ENCODE data around the gene TP53TG5. TPM values are rescaled to one million over a fixed set of nuclear protein-coding genes. Genes with fewer than 3 reads are reported as not detected.

The TP53TG5 gene
- total and polyA plus RNA-seq, 10 of the 15 experiments (the other 5 are each of a cell fraction or from before 2014, with no cell fraction given), result 0.24 TPM; not detected in 9

DNA sequence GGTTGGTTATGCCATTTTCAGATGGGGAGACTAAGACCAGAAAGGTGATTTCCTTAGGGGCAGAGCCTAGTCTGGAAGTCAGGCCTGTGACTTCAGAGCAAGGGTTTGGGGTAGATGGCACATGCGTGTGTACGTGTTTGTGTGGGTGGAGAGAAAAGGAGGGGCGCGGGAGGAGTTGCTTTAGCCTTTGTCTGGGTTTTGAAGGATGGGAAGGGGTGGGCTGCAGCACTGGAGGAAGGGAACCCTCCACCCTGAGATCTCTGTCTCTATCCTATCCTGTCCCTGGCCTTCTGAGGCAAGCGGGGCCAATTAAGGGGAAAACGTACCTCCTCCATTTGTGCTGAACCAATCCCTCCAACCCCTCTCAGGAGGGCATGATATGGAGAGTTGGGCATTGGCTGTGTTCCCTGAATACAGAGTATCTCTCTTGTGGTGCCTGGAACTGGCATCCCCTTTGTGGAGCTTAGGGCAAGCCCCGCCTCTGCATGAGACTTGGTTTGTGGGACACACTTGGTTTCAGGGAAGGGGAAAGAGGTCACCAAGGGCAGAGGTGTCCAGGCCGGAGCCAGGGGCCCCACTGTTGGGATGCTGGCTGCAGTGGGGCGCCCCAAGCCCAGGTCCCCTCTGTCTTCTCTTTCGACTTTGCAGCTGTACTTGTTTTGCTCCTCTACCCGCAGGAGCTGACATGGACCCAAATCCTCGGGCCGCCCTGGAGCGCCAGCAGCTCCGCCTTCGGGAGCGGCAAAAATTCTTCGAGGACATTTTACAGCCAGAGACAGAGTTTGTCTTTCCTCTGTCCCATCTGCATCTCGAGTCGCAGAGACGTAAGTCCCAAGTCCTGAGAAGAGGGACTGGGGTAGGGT, 29.9 kb upstream of the TP53TG5 start, which contains the start of gene DBNDD2 (continued):
- TF ChIP-seq, protein P1, sequence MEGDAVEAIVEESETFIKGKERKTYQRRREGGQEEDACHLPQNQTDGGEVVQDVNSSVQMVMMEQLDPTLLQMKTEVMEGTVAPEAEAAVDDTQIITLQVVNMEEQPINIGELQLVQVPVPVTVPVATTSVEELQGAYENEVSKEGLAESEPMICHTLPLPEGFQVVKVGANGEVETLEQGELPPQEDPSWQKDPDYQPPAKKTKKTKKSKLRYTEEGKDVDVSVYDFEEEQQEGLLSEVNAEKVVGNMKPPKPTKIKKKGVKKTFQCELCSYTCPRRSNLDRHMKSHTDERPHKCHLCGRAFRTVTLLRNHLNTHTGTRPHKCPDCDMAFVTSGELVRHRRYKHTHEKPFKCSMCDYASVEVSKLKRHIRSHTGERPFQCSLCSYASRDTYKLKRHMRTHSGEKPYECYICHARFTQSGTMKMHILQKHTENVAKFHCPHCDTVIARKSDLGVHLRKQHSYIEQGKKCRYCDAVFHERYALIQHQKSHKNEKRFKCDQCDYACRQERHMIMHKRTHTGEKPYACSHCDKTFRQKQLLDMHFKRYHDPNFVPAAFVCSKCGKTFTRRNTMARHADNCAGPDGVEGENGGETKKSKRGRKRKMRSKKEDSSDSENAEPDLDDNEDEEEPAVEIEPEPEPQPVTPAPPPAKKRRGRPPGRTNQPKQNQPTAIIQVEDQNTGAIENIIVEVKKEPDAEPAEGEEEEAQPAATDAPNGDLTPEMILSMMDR (IDR thresholded peaks at IDR 0.05 in 2 of 3, conservative IDR thresholded peaks at IDR 0.05 in 1 of 3; ENCODE audit: control insufficient read depth in 2 of 3, extremely low read depth in 1 of 3, insufficient read depth in 1 of 3, low read depth in 3 of 3, low read length in 3 of 3), result no peak
- TF ChIP-seq RBBP5 (conservative IDR thresholded peaks at IDR 0.05) (no peak), EGR1 (IDR thresholded peaks at IDR 0.05; ENCODE audit: borderline replicate concordance in 1 of 2, low read depth in 2 of 2, low read length in 2 of 2) (no peak), ZNF217 (IDR thresholded peaks at IDR 0.05) (no peak), ZNF274 (IDR thresholded peaks at IDR 0.05; ENCODE audit: insufficient read depth, insufficient read length) (no peak), RAD21 (IDR thresholded peaks at IDR 0.05; ENCODE audit: insufficient read depth, low read depth, low read length) (no peak), CREM (IDR thresholded peaks at IDR 0.05; ENCODE audit: low read depth) (no peak), CREB1 (IDR thresholded peaks at IDR 0.05; ENCODE audit: low read depth) (no peak), HDAC6 (IDR thresholded peaks at IDR 0.05; ENCODE audit: unreplicated experiment) (no peak), BRCA1 (IDR thresholded peaks at IDR 0.05; ENCODE audit: low read depth, low read length) (no peak), GABPA (IDR thresholded peaks at IDR 0.05; ENCODE audit: low read depth) (no peak), FOXM1 (IDR thresholded peaks at IDR 0.05; ENCODE audit: low read depth, low read length) (no peak)

Measured in GM12878 (cell line).